ENCODE measurements around the gene AMIGO3.

AMIGO3 gene

GRCh38 chr3:49713336-49714105, 6.0 kb downstream of the AMIGO3 start:
- Histone ChIP-seq H3K27ac (ENCODE audit: extremely low read depth, low read depth, low read length) (no peak overlapping the region), H3K4me3 (ENCODE audit: low read depth, low read length) (no peak overlapping the region), H3K9me3 (ENCODE audit: control insufficient read depth, insufficient read depth, low read depth, low read length) (no peaks in the 10 kb centered on the region), H3K36me3 (ENCODE audit: control insufficient read depth in 2 of 2, insufficient read depth in 1 of 2, low read length in 2 of 2) (peaks cover 0 to 58% of the 10 kb centered on the region in 2 experiments; a peak in 2 of 3 replicates), H3K4me1 (ENCODE audit: control insufficient read depth, insufficient read depth, low read length) (no peaks in the 10 kb centered on the region)
- POLR2A ChIA-PET, result no interaction called here
- CTCF ChIA-PET, result no interaction called here
- TF ChIP-seq ZXDB (tag by site-specific recombination; IDR thresholded peaks at IDR 0.05), result no peak
- TF ChIP-seq ZFP3 (tag by site-specific recombination; IDR thresholded peaks at IDR 0.05; ENCODE audit: low read depth), result no peak

- no peaks in the 10 kb centered on the region for H3K9me3 ChIP-seq (ENCODE audit: control insufficient read depth, insufficient read depth, low read depth, low read length)
- H3K27ac ChIP-seq (ENCODE audit: extremely low read depth, low read depth, low read length), result no peak overlapping the region
- no peak for TF ChIP-seq HIC1 (tag by site-specific recombination; IDR thresholded peaks at IDR 0.05)
- no peak for TF ChIP-seq ZNF202 (tag by site-specific recombination; IDR thresholded peaks at IDR 0.05; ENCODE audit: borderline replicate concordance)
- no peak for TF ChIP-seq ZNF157 (tag by site-specific recombination; IDR thresholded peaks at IDR 0.05)
- TF ChIP-seq ZNF398 (tag by site-specific recombination; IDR thresholded peaks at IDR 0.05), result no peak
- no peak for TF ChIP-seq ZBTB48 (tag by site-specific recombination; IDR thresholded peaks at IDR 0.05)
- TF ChIP-seq BCL6B (tag by site-specific recombination; IDR thresholded peaks at IDR 0.05), result no peak
- no peak for TF ChIP-seq GLI2 (tag by site-specific recombination; IDR thresholded peaks at IDR 0.05; ENCODE audit: borderline replicate concordance, low read depth)
- no peak for TF ChIP-seq ZNF248 (tag by site-specific recombination; IDR thresholded peaks at IDR 0.05)
- TF ChIP-seq ZNF473 (tag by site-specific recombination; IDR thresholded peaks at IDR 0.05), result no peak
- TF ChIP-seq INSM2 (tag by site-specific recombination; IDR thresholded peaks at IDR 0.05), result no peak
- no peak for TF ChIP-seq HOXD13 (CRISPR knock-in tag; IDR thresholded peaks at IDR 0.05; ENCODE audit: borderline replicate concordance)
- no peak for TF ChIP-seq ZNF2 (tag by site-specific recombination; IDR thresholded peaks at IDR 0.05)
- TF ChIP-seq ZNF302 (tag by site-specific recombination; IDR thresholded peaks at IDR 0.05; ENCODE audit: low read depth), result no peak
- H3K4me1 ChIP-seq (ENCODE audit: control insufficient read depth, insufficient read depth, low read length), result no peaks in the 10 kb centered on the region
- POLR2A ChIA-PET, result no interaction called here
- H3K36me3 ChIP-seq (ENCODE audit: control insufficient read depth in 2 of 2, insufficient read depth in 1 of 2, low read length in 2 of 2), result peaks cover 0 to 56% of the 10 kb centered on the region in 2 experiments; a peak in 2 of 3 replicates
- CTCF ChIA-PET, result interaction anchor here (1.1 kb wide), 1 partner anchor 10 kb away, joined by 3 read pairs; no protein-coding TSS in a partner anchor
- no peak overlapping the region for H3K4me3 ChIP-seq (ENCODE audit: low read depth, low read length)
These were observed 6.7 kb downstream of the AMIGO3 start for GRCh38 chr3:49712631-49713317.

All from HEK293 (cell line).